GM12878 (cell line): ENCODE measurements around the gene NLRC3. TPM values are rescaled to one million over a fixed set of nuclear protein-coding genes. Genes with fewer than 3 reads are reported as not detected.
A peak's percentile ranks its signal among the peaks of the same experiment; 100 is the strongest.

Experiments used
- CTCF ChIP-seq, 3 experiments: IDR thresholded peaks in 2 of 3; conservative IDR thresholded peaks in 1 of 3; 2 replicates each; pipeline ENCODE4 v1.5.1; 2011; ENCODE audit warnings: low read depth in 3 of 3, low read length in 3 of 3, mild to moderate bottlenecking in 3 of 3, control low read depth in 2 of 3, moderate library complexity in 2 of 3, inconsistent platforms in 1 of 3, mixed read lengths in 1 of 3; ENCODE audit not compliant: control insufficient read depth in 2 of 3, insufficient read depth in 1 of 3; ENCODE audit errors: extremely low read depth in 1 of 3
- E2F8 ChIP-seq: fragments of 450-650 bp; IDR thresholded peaks from 2 replicates; pipeline ENCODE4 v1.6.1; 2018; ENCODE audit warnings: mild to moderate bottlenecking, low read depth, moderate library complexity; ENCODE audit not compliant: partially characterized antibody
- IRF4 ChIP-seq: IDR thresholded peaks from 2 replicates; pipeline ENCODE4 v1.6.1; 2011; ENCODE audit warnings: low read depth, low read length
- MEF2B ChIP-seq: fragments of 450-650 bp; IDR thresholded peaks from 2 replicates; pipeline ENCODE4 v1.6.1; 2018; ENCODE audit warnings: mild to moderate bottlenecking, moderate library complexity; ENCODE audit not compliant: partially characterized antibody, poor library complexity, severe bottlenecking
- NFIC ChIP-seq: IDR thresholded peaks from 2 replicates; pipeline ENCODE4 v1.6.1; 2012; ENCODE audit warnings: low read depth, mild to moderate bottlenecking, inconsistent platforms, low read length, moderate library complexity
- NFYA ChIP-seq: IDR thresholded peaks from 2 replicates; pipeline ENCODE4 v1.6.1; 2011; ENCODE audit warnings: low read depth, mild to moderate bottlenecking, low read length, improper control_type of control experiment, borderline replicate concordance
- RBBP5 ChIP-seq: fragments of 200-600 bp; sonication (generic); conservative IDR thresholded peaks from 2 replicates; pipeline ENCODE4 v1.6.1; 2016
- SPI1 ChIP-seq: IDR thresholded peaks from 2 replicates; pipeline ENCODE4 v1.6.1; 2011; ENCODE audit warnings: low read depth, mild to moderate bottlenecking, low read length, moderate library complexity, borderline replicate concordance; ENCODE audit not compliant: insufficient read depth
- STAT1 ChIP-seq: fragments of 450-650 bp; conservative IDR thresholded peaks from 2 replicates; pipeline ENCODE4 v1.6.1; 2014; ENCODE audit warnings: antibody characterized with exemption, mild to moderate bottlenecking
- polyA plus RNA-seq, 11 experiments: library from polyadenylated mRNA; depleted of rRNA in 4 of 11; unstranded in 6 of 11; stranded (reverse) in 5 of 11; fragments of >200 nt; fragmentation: Nextera tagmentation in 4 of 11; fragmentation: Illumina TruSeq in 1 of 11; extraction: Ambion mirVana in 4 of 11; extraction: Trizol in 1 of 11; gene quantifications; 1 replicate in 1 of 11; 2 replicates in 10 of 11; pipeline versions ENCODE4 v1.2.1 to v1.2.3, GENCODE V29; 2011 to 2016; ENCODE audit warnings: inconsistent platforms in 2 of 11, missing spikeins in 2 of 11, low read depth in 1 of 11
- total RNA-seq, 4 experiments: library from RNA; depleted of rRNA in 3 of 4; stranded (reverse); fragments of >200 nt in 3 of 4; fragmentation: Illumina TruSeq in 1 of 4; extraction: Trizol in 1 of 4; gene quantifications; 2 replicates each; pipeline versions ENCODE4 v1.2.1 to v1.2.3, GENCODE V29; 2013 to 2021

The NLRC3 gene
- total and polyA plus RNA-seq, 10 of the 15 experiments (the other 5 are each of a cell fraction or from before 2014, with no cell fraction given): 2.2 to 17.8 (median 7.6) TPM

GRCh38 chr16:3625911-3626732, 48.9 kb upstream of the NLRC3 start (continued):
- TF ChIP-seq E2F8: no peak
- no peak for TF ChIP-seq NFYA
- peak; percentile 19 for TF ChIP-seq MEF2B
- TF ChIP-seq NFIC: peak; percentile 65; the same call in 1 of the 2 replicates
- peak; percentile 65 for TF ChIP-seq SPI1
- TF ChIP-seq STAT1: no peak
- TF ChIP-seq CTCF (IDR thresholded peaks at IDR 0.05 in 2 of 3, conservative IDR thresholded peaks at IDR 0.05 in 1 of 3; ENCODE audit: control insufficient read depth in 2 of 3, extremely low read depth in 1 of 3, insufficient read depth in 1 of 3, low read depth in 3 of 3, low read length in 3 of 3): peak in 2 of 3 experiments; percentile 19 to 35; a peak in 2 of 6 replicates
- TF ChIP-seq IRF4: 0 out of 2 replicates have a peak, but pooled peaks have one; percentile 17
- 0 out of 2 replicates have a peak, but pooled peaks have one; percentile 71 for TF ChIP-seq RBBP5
